ENCODE measurements around the gene ZBED4.

Gene ZBED4

GRCh38 chr22:49922484-49922883 lies 68.8 kb downstream of the ZBED4 start:
- Histone ChIP-seq H3K36me3 (replicated peaks; ENCODE audit: insufficient read depth, low read length) (no peaks in the 10 kb centered on the region), H3K9ac (ENCODE audit: low read length) (no peak overlapping the region), H3K4me2 (ENCODE audit: low read depth, low read length) (no peak overlapping the region), H3K4me3 (ENCODE audit: low read length) (no peak overlapping the region), H3K27ac (ENCODE audit: low read length) (no peak overlapping the region), H3K9me2 (replicated peaks; ENCODE audit: insufficient read depth, low read length) (no peaks in the 10 kb centered on the region), H3F3A (ENCODE audit: insufficient read depth, low read length) (peaks cover 3% of the 10 kb centered on the region; the same call in 1 of the 2 replicates), H2AFZ (ENCODE audit: low read length) (no peak overlapping the region), H3K4me1 (ENCODE audit: low read length) (peaks cover 10% of the 10 kb centered on the region; the same call in 1 of the 2 replicates), H3K79me2 (ENCODE audit: low read length) (peaks cover 12% of the 10 kb centered on the region), H3K9me3 (replicated peaks; ENCODE audit: insufficient read depth, low read length) (no peaks in the 10 kb centered on the region), H3K27me3 (replicated peaks; ENCODE audit: insufficient read depth, low read length) (no peaks in the 10 kb centered on the region), H4K20me1 (ENCODE audit: insufficient read depth, low read length) (no peaks in the 10 kb centered on the region)
- DNase-seq = no peak
- TF ChIP-seq EZH2 (optimal IDR thresholded peaks at IDR 0.05; ENCODE audit: low read depth, low read length) (no peak), CTCF (IDR thresholded peaks at IDR 0.05; ENCODE audit: low read length) (no peak), EZH2phosphoT487 (IDR thresholded peaks at IDR 0.05; ENCODE audit: low read length) (no peak)

GRCh38 chr22:49922926-49923325 lies 69.3 kb downstream of the ZBED4 start:
- no peaks in the 10 kb centered on the region for H3K9me2 ChIP-seq (replicated peaks; ENCODE audit: insufficient read depth, low read length)
- H4K20me1 ChIP-seq (ENCODE audit: insufficient read depth, low read length) = no peaks in the 10 kb centered on the region
- H3K4me3 ChIP-seq (ENCODE audit: low read length) = no peak overlapping the region
- no peak overlapping the region for H3K4me2 ChIP-seq (ENCODE audit: low read depth, low read length)
- H3K27me3 ChIP-seq (replicated peaks; ENCODE audit: insufficient read depth, low read length) = no peaks in the 10 kb centered on the region
- TF ChIP-seq EZH2 (optimal IDR thresholded peaks at IDR 0.05; ENCODE audit: low read depth, low read length) (no peak), CTCF (IDR thresholded peaks at IDR 0.05; ENCODE audit: low read length) (no peak), EZH2phosphoT487 (IDR thresholded peaks at IDR 0.05; ENCODE audit: low read length) (no peak)
- no peak for DNase-seq
- H2AFZ ChIP-seq (ENCODE audit: low read length) = no peak overlapping the region
- peaks cover 10% of the 10 kb centered on the region; the same call in 1 of the 2 replicates for H3K4me1 ChIP-seq (ENCODE audit: low read length)
- peaks cover 3% of the 10 kb centered on the region; the same call in 1 of the 2 replicates for H3F3A ChIP-seq (ENCODE audit: insufficient read depth, low read length)
- H3K9ac ChIP-seq (ENCODE audit: low read length) = no peak overlapping the region
- peaks cover 8% of the 10 kb centered on the region for H3K79me2 ChIP-seq (ENCODE audit: low read length)
- H3K36me3 ChIP-seq (replicated peaks; ENCODE audit: insufficient read depth, low read length) = no peaks in the 10 kb centered on the region
- no peak overlapping the region for H3K27ac ChIP-seq (ENCODE audit: low read length)
- no peaks in the 10 kb centered on the region for H3K9me3 ChIP-seq (replicated peaks; ENCODE audit: insufficient read depth, low read length)

- H3F3A ChIP-seq (ENCODE audit: insufficient read depth, low read length) = peaks cover 3% of the 10 kb centered on the region; the same call in 1 of the 2 replicates
- TF ChIP-seq EZH2phosphoT487 (IDR thresholded peaks at IDR 0.05; ENCODE audit: low read length) = no peak
- TF ChIP-seq CTCF (IDR thresholded peaks at IDR 0.05; ENCODE audit: low read length) = no peak
- no peak for TF ChIP-seq EZH2 (optimal IDR thresholded peaks at IDR 0.05; ENCODE audit: low read depth, low read length)
- no peaks in the 10 kb centered on the region for H4K20me1 ChIP-seq (ENCODE audit: insufficient read depth, low read length)
- no peak overlapping the region for H3K9ac ChIP-seq (ENCODE audit: low read length)
- H3K9me3 ChIP-seq (replicated peaks; ENCODE audit: insufficient read depth, low read length) = no peaks in the 10 kb centered on the region
- H3K27me3 ChIP-seq (replicated peaks; ENCODE audit: insufficient read depth, low read length) = no peaks in the 10 kb centered on the region
- H2AFZ ChIP-seq (ENCODE audit: low read length) = no peak overlapping the region
- no peak overlapping the region for H3K27ac ChIP-seq (ENCODE audit: low read length)
- no peak overlapping the region for H3K4me2 ChIP-seq (ENCODE audit: low read depth, low read length)
- no peak overlapping the region for H3K4me3 ChIP-seq (ENCODE audit: low read length)
- H3K36me3 ChIP-seq (replicated peaks; ENCODE audit: insufficient read depth, low read length) = no peaks in the 10 kb centered on the region
- peaks cover 8% of the 10 kb centered on the region for H3K79me2 ChIP-seq (ENCODE audit: low read length)
- no peaks in the 10 kb centered on the region for H3K9me2 ChIP-seq (replicated peaks; ENCODE audit: insufficient read depth, low read length)
- no peak for DNase-seq
- peaks cover 10% of the 10 kb centered on the region; the same call in 1 of the 2 replicates for H3K4me1 ChIP-seq (ENCODE audit: low read length)
Observed at GRCh38 chr22:49923445-49923844, 69.8 kb downstream of the ZBED4 start.
